Measurements from ENCODE around the gene SECISBP2.
"Not testable (repeated sequence)": the region's sequence is repeated elsewhere in the genome, so short reads cannot be mapped to it uniquely, and the experiment has no call there.

SECISBP2 gene

GRCh38 chr9:89291741-89292140 lies 26.6 kb upstream of the SECISBP2 start:
- no peak overlapping the region for H3K4me3 ChIP-seq (ENCODE audit: low read depth in 1 of 2, low read length in 1 of 2)
- TF ChIP-seq CTCF (IDR thresholded peaks at IDR 0.05), result no peak
- H3K9me3 ChIP-seq, result no peaks in the 10 kb centered on the region

GRCh38 chr9:89293014-89293413 lies 25.3 kb upstream of the SECISBP2 start:
- Histone ChIP-seq H3K9me3 (no peaks in the 10 kb centered on the region), H3K36me3 (no peaks in the 10 kb centered on the region), H3K4me3 (ENCODE audit: low read depth in 1 of 2, low read length in 1 of 2) (no peak overlapping the region), H3K4me1 (ENCODE audit: control insufficient read depth in 1 of 2, insufficient read depth in 1 of 2, low read depth in 1 of 2, low read length in 1 of 2) (no peaks in the 10 kb centered on the region), H3K27me3 (no peaks in the 10 kb centered on the region), H3K27ac (no peak overlapping the region)
- no peak for TF ChIP-seq CTCF (IDR thresholded peaks at IDR 0.05)

More at GRCh38 chr9:89291741-89292140, 26.6 kb upstream of the SECISBP2 start:
- Histone ChIP-seq H3K27me3 (no peaks in the 10 kb centered on the region), H3K27ac (no peak overlapping the region), H3K36me3 (no peaks in the 10 kb centered on the region), H3K4me1 (ENCODE audit: control insufficient read depth in 1 of 2, insufficient read depth in 1 of 2, low read depth in 1 of 2, low read length in 1 of 2) (no peaks in the 10 kb centered on the region)

- Histone ChIP-seq H3K4me3 (ENCODE audit: low read depth in 1 of 2, low read length in 1 of 2) (no peak overlapping the region), H3K4me1 (ENCODE audit: control insufficient read depth in 1 of 2, insufficient read depth in 1 of 2, low read depth in 1 of 2, low read length in 1 of 2) (no peaks in the 10 kb centered on the region), H3K27me3 (no peaks in the 10 kb centered on the region), H3K36me3 (no peaks in the 10 kb centered on the region), H3K27ac (no peak overlapping the region), H3K9me3 (no peaks in the 10 kb centered on the region)
- TF ChIP-seq CTCF (IDR thresholded peaks at IDR 0.05), result no peak
Measured at GRCh38 chr9:89295400-89295799, 22.9 kb upstream of the SECISBP2 start.

- peaks cover 7 to 13% of the 10 kb centered on the region in 2 experiments for H3K4me1 ChIP-seq (ENCODE audit: control insufficient read depth in 1 of 2, insufficient read depth in 1 of 2, low read depth in 1 of 2, low read length in 1 of 2)
Measured at GRCh38 chr9:89301996-89302395, 16.3 kb upstream of the SECISBP2 start.

GRCh38 chr9:89304020-89304833 lies 14.1 kb upstream of the SECISBP2 start:
- Histone ChIP-seq H3K27ac (peak overlapping the region; percentile 47), H3K4me1 (ENCODE audit: control insufficient read depth in 1 of 2, insufficient read depth in 1 of 2, low read depth in 1 of 2, low read length in 1 of 2) (peaks cover 7 to 13% of the 10 kb centered on the region in 2 experiments), H3K36me3 (no peaks in the 10 kb centered on the region), H3K4me3 (ENCODE audit: low read depth in 1 of 2, low read length in 1 of 2) (no peak overlapping the region), H3K9me3 (no peaks in the 10 kb centered on the region), H3K27me3 (no peaks in the 10 kb centered on the region)
- TF ChIP-seq CTCF (IDR thresholded peaks at IDR 0.05), result no peak

More at GRCh38 chr9:89301996-89302395, 16.3 kb upstream of the SECISBP2 start:
- not testable (repeated sequence) for H3K36me3 ChIP-seq; H3K9me3 ChIP-seq; H3K27ac ChIP-seq; H3K27me3 ChIP-seq; H3K4me3 ChIP-seq (ENCODE audit: low read depth in 1 of 2, low read length in 1 of 2)

- Histone ChIP-seq H3K27me3 (no peaks in the 10 kb centered on the region), H3K9me3 (no peaks in the 10 kb centered on the region), H3K4me1 (ENCODE audit: control insufficient read depth in 1 of 2, insufficient read depth in 1 of 2, low read depth in 1 of 2, low read length in 1 of 2) (peaks cover 10 to 16% of the 10 kb centered on the region in 2 experiments), H3K36me3 (no peaks in the 10 kb centered on the region), H3K4me3 (ENCODE audit: low read depth in 1 of 2, low read length in 1 of 2) (no peak overlapping the region), H3K27ac (peak overlapping the region; percentile 47)
- TF ChIP-seq CTCF (IDR thresholded peaks at IDR 0.05), result no peak
Measured at GRCh38 chr9:89304834-89305188, 13.5 kb upstream of the SECISBP2 start.
